COR-L47 (cell line): ENCODE measurements around the gene FST.

Experiments used
- DNase-seq: peaks from one replicate; lab custom pipeline; 2025; lab: John Stamatoyannopoulos, UW

FST gene

DNA sequence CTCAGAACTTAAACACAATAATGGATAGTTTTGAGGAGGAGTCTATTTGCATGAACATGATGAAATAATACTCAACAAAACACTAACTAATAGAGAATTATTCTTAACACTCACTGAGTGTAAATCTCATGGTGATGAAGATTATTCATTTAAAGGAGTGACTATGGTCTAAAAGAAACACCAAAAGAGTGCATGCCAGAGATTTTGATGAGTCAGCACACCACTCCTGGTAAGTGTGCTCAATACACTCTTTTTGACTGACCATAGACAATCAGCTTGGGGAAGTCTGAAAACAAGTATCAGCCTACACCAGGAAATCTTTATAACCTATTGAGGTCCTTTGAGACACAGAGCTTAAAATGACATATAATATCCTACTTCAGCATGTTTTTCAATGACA is 6.8 kb upstream of the FST start:
- DNase-seq, result no peak

DNA sequence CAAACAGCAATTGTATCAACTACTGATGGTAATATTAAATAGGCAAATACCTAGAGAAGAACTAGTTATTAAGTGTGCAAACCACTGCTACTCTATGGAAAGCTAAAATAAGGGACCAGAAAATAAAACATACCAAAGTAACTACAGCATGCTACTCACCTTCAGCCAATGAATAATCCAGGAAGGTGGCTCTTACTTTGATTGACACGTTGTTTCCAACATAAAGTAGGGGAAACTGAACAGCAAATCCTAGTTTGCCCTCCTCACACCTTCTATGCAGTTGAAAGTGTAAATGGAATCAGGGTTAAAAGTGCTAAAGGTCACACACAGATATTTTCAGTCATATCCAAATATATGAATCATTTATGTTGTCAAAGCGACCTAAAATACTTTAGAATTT is 5.1 kb upstream of the FST start:
- DNase-seq, result no peak

- DNase-seq, result no peak
These were observed 4.4 kb upstream of the FST start for GRCh38 chr5:53476019-53476418.

- no peak for DNase-seq
These were observed 3.6 kb upstream of the FST start for GRCh38 chr5:53476531-53477480.

GRCh38 chr5:53478411-53479044 is 1.9 kb upstream of the FST start:
- DNase-seq, result peak; percentile 56

DNA sequence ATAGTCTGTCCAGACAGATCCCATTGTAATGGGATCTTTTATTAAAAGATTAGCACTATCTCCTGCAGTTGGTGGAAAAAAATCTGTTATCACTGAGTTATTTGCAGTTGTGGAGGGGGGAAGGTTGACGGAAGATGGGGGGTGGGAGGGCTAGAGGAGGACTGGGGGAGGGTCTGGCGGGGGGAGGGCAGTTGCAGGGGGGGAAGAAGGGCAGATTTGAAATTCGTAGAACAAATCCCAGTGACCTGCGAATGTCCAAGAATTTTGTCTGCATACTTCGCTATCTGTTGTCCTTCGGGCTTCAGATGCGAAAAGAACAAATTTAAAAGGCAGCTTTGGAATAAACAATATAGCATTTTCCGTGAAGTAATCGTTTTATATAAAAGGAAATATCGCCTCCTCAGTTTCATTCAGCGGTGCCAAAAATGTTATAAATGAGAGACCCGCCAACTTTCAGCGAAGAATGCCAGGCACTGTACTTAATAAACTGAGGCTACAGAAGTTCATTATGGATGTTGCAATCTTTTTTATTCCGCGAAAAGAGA is 1.3 kb upstream of the FST start:
- DNase-seq, result no peak

- DNase-seq, result no peak
These were observed 626 bp upstream of the FST start for GRCh38 chr5:53479590-53480415.

DNA sequence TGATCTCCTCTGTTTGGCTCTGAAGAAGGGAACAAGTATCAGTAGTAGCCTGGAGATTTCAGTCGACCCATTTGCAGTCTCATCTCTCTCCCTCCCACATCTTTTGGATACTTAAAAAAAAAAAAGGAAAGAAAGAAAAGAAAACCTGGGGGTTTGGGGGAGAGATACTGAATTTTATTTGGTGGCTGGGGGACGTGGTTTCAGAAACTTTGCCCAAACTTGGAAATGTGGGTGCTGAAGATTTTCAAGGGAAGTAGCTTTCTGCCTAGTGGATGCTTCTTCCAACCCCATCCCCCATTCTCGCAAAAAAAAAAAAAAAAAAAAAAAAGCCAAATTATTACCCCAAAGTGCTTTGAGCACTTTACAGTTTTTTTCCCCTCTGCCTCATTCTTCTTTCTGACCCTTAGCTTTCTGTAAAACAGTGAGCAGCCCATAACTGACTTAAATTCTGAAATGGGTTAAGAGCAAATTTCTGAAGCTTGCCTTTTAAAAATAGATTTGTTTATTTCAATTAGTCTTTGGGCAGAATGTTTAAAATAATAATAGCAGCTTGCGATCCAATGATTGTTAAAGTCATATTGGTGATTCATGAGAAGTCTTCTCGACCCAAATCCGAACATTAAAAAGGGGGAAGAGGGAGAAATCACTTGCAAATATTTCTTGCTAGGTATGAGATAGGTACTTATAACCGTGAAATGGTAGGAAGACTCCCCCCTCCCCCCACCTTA is 894 bp downstream of the FST start:
- no peak for DNase-seq

GRCh38 chr5:53481887-53482716 is 1.7 kb downstream of the FST start:
- no peak for DNase-seq

DNA sequence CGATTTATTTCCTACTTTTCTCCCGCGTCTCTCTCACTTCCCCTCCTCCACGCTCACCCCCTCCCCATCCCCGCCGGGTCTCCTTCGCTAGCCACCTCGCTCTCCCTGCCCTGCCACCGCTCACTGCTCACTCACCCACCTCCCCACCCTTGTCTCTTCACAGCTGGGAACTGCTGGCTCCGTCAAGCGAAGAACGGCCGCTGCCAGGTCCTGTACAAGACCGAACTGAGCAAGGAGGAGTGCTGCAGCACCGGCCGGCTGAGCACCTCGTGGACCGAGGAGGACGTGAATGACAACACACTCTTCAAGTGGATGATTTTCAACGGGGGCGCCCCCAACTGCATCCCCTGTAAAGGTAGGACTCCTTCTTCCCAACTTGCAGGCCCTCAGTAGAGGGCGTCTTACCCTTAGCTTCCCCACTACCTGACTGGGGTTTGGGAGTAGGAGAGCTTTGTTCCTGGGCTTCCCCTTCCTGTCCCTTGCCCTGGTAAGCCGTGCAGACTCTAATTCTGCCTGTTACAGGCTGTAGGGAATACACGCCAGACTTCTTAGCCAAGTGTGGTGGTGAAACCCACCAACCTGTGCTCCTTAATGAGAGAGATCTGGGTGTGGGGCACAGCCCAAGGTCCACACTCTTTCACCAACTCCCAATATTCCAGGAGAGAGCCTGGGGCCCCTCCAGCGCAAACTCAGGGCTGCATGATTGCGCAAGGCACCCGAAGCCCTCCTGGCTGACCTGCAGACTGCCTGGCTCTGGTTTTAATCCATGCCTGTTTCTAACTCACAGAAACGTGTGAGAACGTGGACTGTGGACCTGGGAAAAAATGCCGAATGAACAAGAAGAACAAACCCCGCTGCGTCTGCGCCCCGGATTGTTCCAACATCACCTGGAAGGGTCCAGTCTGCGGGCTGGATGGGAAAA is 2.5 kb downstream of the FST start:
- DNase-seq, result no peak

DNA sequence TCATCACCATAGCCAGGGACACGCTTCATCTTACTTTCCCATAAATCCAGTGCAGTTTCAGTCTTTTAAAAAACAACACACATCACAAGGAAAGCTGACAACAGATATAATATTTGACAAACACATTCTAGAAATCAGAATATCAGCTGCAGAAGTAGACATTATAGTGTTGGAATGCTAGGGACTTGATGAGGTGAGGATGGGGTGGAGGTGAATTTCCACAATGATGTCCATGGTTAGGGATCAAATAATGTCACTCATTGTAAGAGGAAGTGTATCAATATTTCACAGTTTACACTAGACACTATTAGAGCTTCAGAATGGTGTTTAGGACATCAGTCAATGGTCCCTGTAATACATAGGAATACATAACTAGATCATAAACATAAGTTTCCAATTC is 7.0 kb downstream of the FST start:
- no peak for DNase-seq

- DNase-seq, result no peak
These were observed 7.8 kb downstream of the FST start for GRCh38 chr5:53488195-53488722.

- DNase-seq, result no peak
These were observed 10.3 kb downstream of the FST start for GRCh38 chr5:53490747-53491146.

DNA sequence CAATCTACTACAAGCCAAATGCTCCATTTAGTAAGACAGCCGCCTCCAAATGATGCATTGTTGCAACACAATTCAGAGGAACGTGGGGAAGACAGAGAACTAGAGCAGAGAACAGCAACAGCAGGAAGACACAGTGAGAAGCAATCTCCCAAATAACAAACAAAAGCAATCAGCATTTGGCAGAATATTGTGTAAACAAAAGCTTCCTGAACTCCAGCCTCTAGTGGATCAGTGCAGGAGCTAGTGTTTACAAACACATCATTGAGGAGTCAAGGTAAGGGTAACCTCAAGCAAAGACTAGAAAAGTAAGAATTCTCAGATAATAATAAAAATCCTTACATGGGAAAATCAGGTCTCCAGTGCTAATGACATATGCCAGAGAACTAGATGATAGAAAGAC is 20.6 kb downstream of the FST start:
- DNase-seq, result no peak

GRCh38 chr5:53503562-53504218 is 23.3 kb downstream of the FST start:
- DNase-seq, result no peak

GRCh38 chr5:53507013-53507412 is 26.6 kb downstream of the FST start:
- DNase-seq, result no peak

DNA sequence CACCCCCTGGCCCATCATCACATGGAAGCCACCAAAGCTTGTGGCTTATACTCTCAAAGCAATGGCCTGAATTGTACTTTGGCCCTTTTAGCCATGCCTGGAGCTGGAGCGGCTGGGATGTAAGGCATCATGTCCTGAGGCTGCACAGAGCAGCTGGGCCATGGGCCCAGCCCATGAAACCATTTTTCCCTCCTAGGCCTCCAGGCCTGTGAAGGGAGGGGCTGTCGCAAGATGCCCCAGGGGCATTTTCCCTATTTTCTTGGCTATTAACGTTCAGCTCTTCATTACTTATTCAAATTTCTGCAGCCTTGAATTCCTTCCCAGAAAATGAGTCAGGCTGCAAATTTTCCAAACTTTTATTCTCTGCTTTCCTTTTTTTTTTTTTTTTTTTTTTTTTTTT is 27.7 kb downstream of the FST start:
- DNase-seq, result no peak

- no peak for DNase-seq
These were observed 32.1 kb downstream of the FST start for GRCh38 chr5:53512539-53512938.

- no peak for DNase-seq
These were observed 35.6 kb downstream of the FST start for GRCh38 chr5:53515988-53516387.
